Germinal center (tissue), 1 donor: ENCODE data around the gene ZNF366.

ENCODE experiments used
- DNase-seq: peaks from one replicate; pipeline ENCODE4 v3.0.0; 2012; ENCODE audit warnings: mixed read lengths, low spot score

The ZNF366 gene

DNA sequence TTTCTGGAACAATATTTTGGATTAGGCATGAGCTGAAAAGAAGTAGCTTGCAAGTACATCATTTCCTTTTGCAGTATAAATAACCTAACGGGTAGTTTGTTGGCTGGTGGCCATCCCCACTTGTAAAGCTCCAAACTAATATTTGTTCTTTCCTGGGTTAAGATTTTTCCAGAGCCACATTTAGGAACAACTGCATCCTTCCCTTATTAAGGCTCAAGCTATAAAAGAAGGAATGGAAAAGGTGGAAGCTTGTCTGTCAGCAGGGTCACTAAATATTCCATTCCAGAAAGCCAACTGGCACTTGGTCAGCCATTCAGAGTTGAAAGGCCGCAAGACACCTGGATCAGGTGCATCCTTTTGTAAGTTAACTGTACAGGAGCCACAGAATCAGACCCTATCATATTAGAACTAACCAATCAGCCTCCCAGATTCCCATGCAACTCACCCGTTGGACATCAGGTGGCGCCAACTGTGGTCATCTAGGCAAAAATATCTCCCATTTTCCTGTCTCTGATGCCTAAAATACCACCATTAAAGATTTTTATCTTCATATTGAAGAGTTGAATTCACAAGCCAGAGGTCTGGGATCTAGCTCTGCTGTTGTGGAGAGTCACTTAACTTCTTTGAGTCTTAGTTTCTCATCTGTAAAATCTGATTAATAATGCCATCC, 104.1 kb downstream of the ZNF366 start:
- DNase-seq: no peak

DNA sequence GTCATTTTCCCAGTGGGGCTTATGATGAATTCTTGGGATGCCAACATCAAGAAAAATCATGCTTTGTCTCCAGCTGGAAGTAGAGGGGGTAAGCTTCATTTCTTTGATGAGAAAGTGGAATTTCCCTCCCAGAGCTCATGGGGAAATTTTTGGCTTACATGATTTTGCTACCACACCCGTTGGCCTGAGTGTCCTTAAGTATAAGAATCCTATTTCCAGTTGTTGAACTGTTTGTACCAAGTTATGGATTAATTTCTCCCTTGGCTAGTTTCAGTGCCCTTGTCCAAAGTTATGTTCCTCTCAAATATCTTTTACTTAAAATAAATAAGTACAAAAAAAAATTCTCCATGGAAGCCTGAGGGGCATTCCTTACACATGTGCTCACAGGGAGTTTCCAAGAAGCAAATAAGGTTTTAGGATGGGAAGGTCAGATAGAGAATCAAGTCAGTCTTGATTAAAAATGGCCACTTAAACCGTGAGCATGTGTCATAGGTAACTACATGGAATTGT, 104.8 kb downstream of the ZNF366 start:
- DNase-seq: no peak

DNA sequence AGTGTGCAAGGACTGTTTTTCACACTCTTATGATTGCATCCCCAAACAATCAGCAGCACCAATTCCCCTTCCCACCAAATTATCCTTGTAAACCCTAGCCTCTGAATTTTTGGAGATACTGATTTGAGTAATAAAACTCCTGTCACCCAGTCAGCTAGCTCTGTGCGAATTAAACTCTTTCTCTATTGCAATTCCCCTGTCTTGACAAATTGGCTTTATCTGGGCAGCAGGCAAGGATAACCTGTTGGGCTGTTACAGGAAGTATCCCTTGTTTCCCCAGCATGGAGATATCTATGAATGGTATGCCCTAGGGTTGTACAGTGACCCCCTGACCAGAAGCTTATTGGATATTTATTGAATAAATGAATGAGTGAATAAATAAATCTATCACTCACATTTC, 106.3 kb downstream of the ZNF366 start:
- no peak for DNase-seq

DNA sequence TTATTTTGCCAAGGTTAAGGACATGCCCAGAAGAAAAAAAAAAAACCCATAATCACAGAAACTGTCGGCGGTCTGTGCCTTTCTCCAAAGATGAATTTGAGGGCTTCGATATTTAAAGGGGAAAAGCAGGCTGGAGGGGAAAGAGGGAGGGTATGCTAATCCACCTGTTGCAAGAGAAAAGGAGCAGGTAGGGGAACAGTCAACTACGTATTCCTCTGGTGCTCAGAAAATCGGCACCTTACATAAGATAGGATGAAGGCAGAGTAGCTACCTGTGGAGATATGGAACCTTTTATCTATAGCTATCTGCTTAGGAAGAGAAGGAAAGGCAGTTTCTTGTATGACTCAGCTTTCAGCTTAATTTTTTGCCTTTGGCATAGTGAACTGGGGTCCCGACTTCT, 109.4 kb downstream of the ZNF366 start:
- DNase-seq: no peak

DNA sequence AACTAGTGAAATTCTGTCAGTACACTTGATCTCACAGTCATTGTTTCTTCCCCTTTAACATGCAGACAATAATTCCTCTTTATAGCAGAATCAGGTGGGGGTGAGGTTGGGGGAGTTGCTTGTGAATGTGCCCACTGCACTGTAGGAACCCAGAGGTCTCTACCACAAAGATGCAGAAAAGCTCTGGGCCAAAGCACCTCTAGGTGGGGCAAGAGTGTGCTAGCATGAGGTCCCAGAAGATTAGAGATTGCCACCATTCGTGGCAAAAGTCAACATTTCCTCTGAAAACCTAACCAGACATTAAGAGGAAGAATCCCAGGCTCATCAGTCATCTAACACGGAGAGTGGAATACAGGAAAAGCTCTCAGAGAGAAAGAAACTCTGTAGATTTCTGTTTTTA, 112.5 kb downstream of the ZNF366 start:
- no peak for DNase-seq

DNA sequence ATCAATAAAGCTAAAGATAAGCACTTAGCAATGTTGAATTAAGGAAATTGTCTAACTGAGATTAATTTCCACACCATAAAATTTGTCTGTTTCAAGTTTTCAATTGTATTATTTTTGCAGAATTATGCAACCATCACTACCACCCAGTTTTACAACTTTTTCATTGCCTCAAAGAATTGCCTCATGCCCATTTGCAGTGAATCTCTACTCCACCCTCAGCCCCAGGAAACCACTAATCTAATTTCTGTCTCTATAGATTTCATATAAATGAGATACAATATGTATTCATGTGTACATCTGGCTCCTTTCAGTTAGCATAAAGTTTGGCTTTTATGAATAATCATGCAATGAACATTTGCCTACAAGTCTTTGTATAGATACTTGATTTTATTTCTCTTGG, 114.2 kb downstream of the ZNF366 start:
- DNase-seq: no peak
